Measurements from ENCODE around the gene TPD52L2.

GRCh38 chr20:63819224-63819921 lies 45.7 kb upstream of the TPD52L2 start:
- TF ChIP-seq POLR2A (IDR thresholded peaks at IDR 0.05; ENCODE audit: low read length) (no peak), GATA1 (IDR thresholded peaks at IDR 0.05; ENCODE audit: low read depth, low read length) (no peak)

Data from erythroblast (primary cell).